Measurements from ENCODE around the gene C1QTNF7.

C1QTNF7 gene

GRCh38 chr4:15410750-15411149, 17.1 kb upstream of the C1QTNF7 start:
- no peak for TF ChIP-seq CTCF (conservative IDR thresholded peaks at IDR 0.05; ENCODE audit: low read depth)
- no peak overlapping the region for H3K27ac ChIP-seq
- ChIA-PET POLR2A (ENCODE audit: low non-redundant PET) (no interaction called here), CTCF (no interaction called here)
- no peak for DNase-seq (ENCODE audit: low spot score)

GRCh38 chr4:15412461-15412860, 15.4 kb upstream of the C1QTNF7 start:
- no peak for DNase-seq (ENCODE audit: low spot score)
- CTCF ChIA-PET, result no interaction called here
- POLR2A ChIA-PET (ENCODE audit: low non-redundant PET), result no interaction called here
- no peak for TF ChIP-seq CTCF (conservative IDR thresholded peaks at IDR 0.05; ENCODE audit: low read depth)
- H3K27ac ChIP-seq, result no peak overlapping the region

- no peak overlapping the region for H3K27ac ChIP-seq
- ChIA-PET POLR2A (ENCODE audit: low non-redundant PET) (no interaction called here), CTCF (no interaction called here)
- TF ChIP-seq CTCF (conservative IDR thresholded peaks at IDR 0.05; ENCODE audit: low read depth), result no peak
- no peak for DNase-seq (ENCODE audit: low spot score)
Observed at GRCh38 chr4:15413010-15413622, 14.7 kb upstream of the C1QTNF7 start.

- CTCF ChIA-PET, result no interaction called here
- POLR2A ChIA-PET (ENCODE audit: low non-redundant PET), result no interaction called here
- DNase-seq (ENCODE audit: low spot score), result no peak
- no peak for TF ChIP-seq CTCF (conservative IDR thresholded peaks at IDR 0.05; ENCODE audit: low read depth)
- no peak overlapping the region for H3K27ac ChIP-seq
Observed at GRCh38 chr4:15413623-15414019, 14.2 kb upstream of the C1QTNF7 start.

GRCh38 chr4:15414551-15415091, 13.2 kb upstream of the C1QTNF7 start:
- no peak for TF ChIP-seq CTCF (conservative IDR thresholded peaks at IDR 0.05; ENCODE audit: low read depth)
- CTCF ChIA-PET, result no interaction called here
- H3K27ac ChIP-seq, result no peak overlapping the region
- no peak for DNase-seq (ENCODE audit: low spot score)
- POLR2A ChIA-PET (ENCODE audit: low non-redundant PET), result no interaction called here

GRCh38 chr4:15416357-15417232, 11.2 kb upstream of the C1QTNF7 start:
- no peak overlapping the region for H3K27ac ChIP-seq
- no peak for DNase-seq (ENCODE audit: low spot score)
- no peak for TF ChIP-seq CTCF (conservative IDR thresholded peaks at IDR 0.05; ENCODE audit: low read depth)
- ChIA-PET POLR2A (ENCODE audit: low non-redundant PET) (no interaction called here), CTCF (no interaction called here)

All from RWPE1 (cell line).